ENCODE results near the gene MAP10. TPM values are rescaled to one million over a fixed set of nuclear protein-coding genes. Genes with fewer than 3 reads are reported as not detected.

Gene MAP10
- total RNA-seq, 1 experiment from 2014 or later, result 1.2 TPM

DNA sequence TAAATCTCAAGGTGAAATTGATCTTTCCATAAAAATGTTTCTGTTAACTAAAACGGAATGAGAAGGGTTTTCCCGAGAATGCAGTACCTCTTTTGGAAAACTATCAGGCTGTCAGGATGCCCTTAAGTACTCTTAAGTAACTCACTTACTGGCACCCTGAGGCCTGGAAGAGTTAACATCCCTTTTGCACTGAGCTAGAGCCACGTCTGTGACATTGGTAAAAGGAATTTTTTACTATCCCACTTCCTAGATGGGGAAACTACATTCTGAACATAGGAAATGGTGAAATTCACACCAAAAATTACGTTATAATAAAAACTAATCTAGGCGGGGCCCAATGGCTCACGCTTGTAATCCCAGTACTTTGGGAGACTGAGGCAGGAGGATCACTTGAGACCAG, 39.7 kb upstream of the MAP10 start:
- Histone ChIP-seq H2AFZ (ENCODE audit: low read length) (no peak overlapping the region), H3K4me1 (ENCODE audit: insufficient read depth, low read length) (peaks cover 6% of the 10 kb centered on the region; the same call in 1 of the 2 replicates), H4K8ac (replicated peaks; ENCODE audit: insufficient read length, low read depth, low read length) (no peak overlapping the region), H3K4ac (ENCODE audit: low read depth, low read length) (no peak overlapping the region), H4K5ac (ENCODE audit: insufficient read length, low read depth, low read length) (no peak overlapping the region), H3K27me3 (ENCODE audit: insufficient read depth, low read length) (no peaks in the 10 kb centered on the region), H2BK12ac (ENCODE audit: insufficient read length, low read depth, low read length) (no peak overlapping the region), H3K79me2 (ENCODE audit: insufficient read depth, low read length) (no peaks in the 10 kb centered on the region), H3K9ac (ENCODE audit: extremely low read depth, insufficient read length, low read length) (no peak overlapping the region), H3K4me2 (ENCODE audit: insufficient read depth, insufficient read length, low read length) (no peak overlapping the region), H3K23me2 (ENCODE audit: insufficient read length, low read depth, low read length, poor library complexity, severe bottlenecking) (no peaks in the 10 kb centered on the region), H3K9me3 (ENCODE audit: control insufficient read depth, low read depth, low read length) (no peaks in the 10 kb centered on the region), H2BK120ac (ENCODE audit: low read depth, low read length, poor library complexity, severe bottlenecking) (no peak overlapping the region), H3T11ph (ENCODE audit: low read length) (no peak overlapping the region), H3K14ac (ENCODE audit: insufficient read depth, low read length) (no peak overlapping the region), H3K56ac (ENCODE audit: insufficient read length, low read depth, low read length) (no peak overlapping the region), H3K79me1 (ENCODE audit: insufficient read depth, low read depth, low read length, poor library complexity, severe bottlenecking) (no peaks in the 10 kb centered on the region), H2BK20ac (ENCODE audit: low read depth, low read length, poor library complexity, severe bottlenecking) (no peak overlapping the region), H4K91ac (ENCODE audit: insufficient read length, low read depth, low read length) (no peak overlapping the region), H4K20me1 (ENCODE audit: control insufficient read depth, insufficient read depth, insufficient read length) (no peaks in the 10 kb centered on the region), H3K23ac (ENCODE audit: insufficient read length, low read depth, low read length) (no peak overlapping the region), H2AK5ac (ENCODE audit: insufficient read length, low read length) (no peak overlapping the region), H2BK15ac (ENCODE audit: low read depth, low read length) (no peak overlapping the region), H2BK5ac (ENCODE audit: insufficient read length, low read length) (no peak overlapping the region), H3K27ac (ENCODE audit: insufficient read length, low read depth, low read length) (no peak overlapping the region), H3K18ac (ENCODE audit: insufficient read length, low read depth, low read length) (no peak overlapping the region)
- TF ChIP-seq, protein P1, sequence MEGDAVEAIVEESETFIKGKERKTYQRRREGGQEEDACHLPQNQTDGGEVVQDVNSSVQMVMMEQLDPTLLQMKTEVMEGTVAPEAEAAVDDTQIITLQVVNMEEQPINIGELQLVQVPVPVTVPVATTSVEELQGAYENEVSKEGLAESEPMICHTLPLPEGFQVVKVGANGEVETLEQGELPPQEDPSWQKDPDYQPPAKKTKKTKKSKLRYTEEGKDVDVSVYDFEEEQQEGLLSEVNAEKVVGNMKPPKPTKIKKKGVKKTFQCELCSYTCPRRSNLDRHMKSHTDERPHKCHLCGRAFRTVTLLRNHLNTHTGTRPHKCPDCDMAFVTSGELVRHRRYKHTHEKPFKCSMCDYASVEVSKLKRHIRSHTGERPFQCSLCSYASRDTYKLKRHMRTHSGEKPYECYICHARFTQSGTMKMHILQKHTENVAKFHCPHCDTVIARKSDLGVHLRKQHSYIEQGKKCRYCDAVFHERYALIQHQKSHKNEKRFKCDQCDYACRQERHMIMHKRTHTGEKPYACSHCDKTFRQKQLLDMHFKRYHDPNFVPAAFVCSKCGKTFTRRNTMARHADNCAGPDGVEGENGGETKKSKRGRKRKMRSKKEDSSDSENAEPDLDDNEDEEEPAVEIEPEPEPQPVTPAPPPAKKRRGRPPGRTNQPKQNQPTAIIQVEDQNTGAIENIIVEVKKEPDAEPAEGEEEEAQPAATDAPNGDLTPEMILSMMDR (conservative IDR thresholded peaks at IDR 0.05), result no peak
- Mint-ChIP-seq H3K27me3 (ENCODE audit: low read depth) (peaks cover 13% of the 10 kb centered on the region), H3K4me1 (peaks cover 28 to 39% of the 10 kb centered on the region in 2 experiments), H3K4me3 (no peak overlapping the region), H3K27ac (no peak overlapping the region), H3K9me3 (peaks cover 10 to 11% of the 10 kb centered on the region in 2 experiments; a peak in 4 of 5 replicates), H3K36me3 (ENCODE audit: insufficient read depth in 1 of 3, low read depth in 3 of 3) (peaks cover 4 to 11% (median 4%) of the 10 kb centered on the region in 3 experiments; a peak in 4 of 7 replicates)
- DNase-seq, result no peak
- no CpG with 5 or more reads among the region's 6 CpGs for WGBS (ENCODE audit: extremely low coverage, insufficient read length, low lambda C conversion rate)
